H9 (cell line): Measurements from ENCODE around the gene PNRC1. TPM values are rescaled to one million over a fixed set of nuclear protein-coding genes. Genes with fewer than 3 reads are reported as not detected.
"Not testable (repeated sequence)": the region's sequence is repeated elsewhere in the genome, so short reads cannot be mapped to it uniquely, and the experiment has no call there.

Experiments used
- DNase-seq: peaks from one replicate; pipeline ENCODE4 v3.0.0-alpha.2; 2017
- H2AFZ ChIP-seq: one replicate; pipeline ENCODE4 v1.6.1; 2013; ENCODE audit warnings: mild to moderate bottlenecking, low read length, control low read depth, moderate library complexity
- H2AK5ac ChIP-seq: 2 replicates; pipeline ENCODE4 v1.6.1; 2013; ENCODE audit warnings: low read length, control low read depth, mixed read lengths; ENCODE audit not compliant: insufficient read length
- H2BK120ac ChIP-seq: one replicate; pipeline ENCODE4 v1.6.1; 2013; ENCODE audit warnings: low read depth, mild to moderate bottlenecking, low read length, control low read depth, inconsistent platforms; ENCODE audit not compliant: poor library complexity, severe bottlenecking
- H2BK12ac ChIP-seq: 2 replicates; pipeline ENCODE4 v1.6.1; 2013; ENCODE audit warnings: low read length, control low read depth, mixed read lengths, low read depth; ENCODE audit not compliant: insufficient read length
- H2BK15ac ChIP-seq: 2 replicates; pipeline ENCODE4 v1.6.1; 2013; ENCODE audit warnings: low read depth, low read length, control low read depth
- H2BK20ac ChIP-seq: one replicate; pipeline ENCODE4 v1.6.1; 2013; ENCODE audit warnings: low read depth, mild to moderate bottlenecking, low read length, control low read depth, inconsistent platforms; ENCODE audit not compliant: poor library complexity, severe bottlenecking
- H2BK5ac ChIP-seq: 2 replicates; pipeline ENCODE4 v1.6.1; 2013; ENCODE audit warnings: low read length, control low read depth, mixed read lengths; ENCODE audit not compliant: insufficient read length
- H3K14ac ChIP-seq: 2 replicates; pipeline ENCODE4 v1.6.1; 2013; ENCODE audit warnings: low read length, control low read depth; ENCODE audit not compliant: insufficient read depth
- H3K18ac ChIP-seq: 2 replicates; pipeline ENCODE4 v1.6.1; 2013; ENCODE audit warnings: low read depth, mild to moderate bottlenecking, mixed read lengths, low read length, control low read depth; ENCODE audit not compliant: insufficient read length
- H3K23ac ChIP-seq: 2 replicates; pipeline ENCODE4 v1.6.1; 2013; ENCODE audit warnings: low read length, control low read depth, mixed read lengths, low read depth; ENCODE audit not compliant: insufficient read length
- H3K23me2 ChIP-seq: 2 replicates; pipeline ENCODE4 v1.6.1; 2013; ENCODE audit warnings: low read depth, mild to moderate bottlenecking, mixed read lengths, low read length, control low read depth; ENCODE audit not compliant: insufficient read length, poor library complexity, severe bottlenecking
- H3K27ac ChIP-seq: 2 replicates; pipeline ENCODE4 v1.5.1; 2013; ENCODE audit warnings: low read length, control low read depth, mixed read lengths, low read depth; ENCODE audit not compliant: insufficient read length
- H3K27me3 ChIP-seq: 2 replicates; pipeline ENCODE4 v1.6.1; 2013; ENCODE audit warnings: low read length, control low read depth, inconsistent platforms; ENCODE audit not compliant: insufficient read depth
- H3K4ac ChIP-seq: 2 replicates; pipeline ENCODE4 v1.6.1; 2013; ENCODE audit warnings: low read depth, mild to moderate bottlenecking, control low read depth, inconsistent platforms, low read length, moderate library complexity
- H3K4me1 ChIP-seq: 2 replicates; pipeline ENCODE4 v1.6.1; 2013; ENCODE audit warnings: low read length, control low read depth, inconsistent platforms; ENCODE audit not compliant: insufficient read depth
- H3K4me2 ChIP-seq: 2 replicates; pipeline ENCODE4 v1.6.1; 2013; ENCODE audit warnings: low read length, control low read depth, mixed read lengths; ENCODE audit not compliant: insufficient read length, insufficient read depth
- H3K56ac ChIP-seq: 2 replicates; pipeline ENCODE4 v1.6.1; 2013; ENCODE audit warnings: low read depth, mild to moderate bottlenecking, mixed read lengths, low read length, control low read depth; ENCODE audit not compliant: insufficient read length
- H3K79me1 ChIP-seq: 2 replicates; pipeline ENCODE4 v1.6.1; 2013; ENCODE audit warnings: low read depth, mild to moderate bottlenecking, moderate library complexity, low read length, control low read depth, inconsistent platforms; ENCODE audit not compliant: insufficient read depth, poor library complexity, severe bottlenecking
- H3K79me2 ChIP-seq: 2 replicates; pipeline ENCODE4 v1.6.1; 2013; ENCODE audit warnings: low read length, control low read depth, inconsistent platforms; ENCODE audit not compliant: insufficient read depth
- H3K9ac ChIP-seq: 2 replicates; pipeline ENCODE4 v1.6.1; 2013; ENCODE audit warnings: low read length, control low read depth, mixed read lengths; ENCODE audit not compliant: insufficient read length; ENCODE audit errors: extremely low read depth
- H3K9me3 ChIP-seq: one replicate; pipeline ENCODE4 v1.6.1; 2013; ENCODE audit warnings: low read depth, low read length, inconsistent platforms; ENCODE audit not compliant: control insufficient read depth
- H3T11ph ChIP-seq: one replicate; pipeline ENCODE4 v1.6.1; 2013; ENCODE audit warnings: mild to moderate bottlenecking, low read length, control low read depth, inconsistent platforms
- H4K20me1 ChIP-seq: one replicate; pipeline ENCODE4 v1.6.1; 2013; ENCODE audit not compliant: control insufficient read depth, insufficient read length, insufficient read depth
- H4K5ac ChIP-seq: 2 replicates; pipeline ENCODE4 v1.6.1; 2013; ENCODE audit warnings: low read depth, mild to moderate bottlenecking, mixed read lengths, low read length, control low read depth; ENCODE audit not compliant: insufficient read length
- H4K8ac ChIP-seq: replicated peaks from 2 replicates; pipeline ENCODE4 v1.6.1; 2013; ENCODE audit warnings: low read length, control low read depth, mixed read lengths, low read depth; ENCODE audit not compliant: insufficient read length
- H4K91ac ChIP-seq: 2 replicates; pipeline ENCODE4 v1.6.1; 2013; ENCODE audit warnings: low read depth, mild to moderate bottlenecking, moderate library complexity, mixed read lengths, low read length, control low read depth; ENCODE audit not compliant: insufficient read length
- H3K27ac Mint-ChIP-seq, 3 experiments: 2 replicates in 2 of 3; 3 replicates in 1 of 3; pipeline ENCODE4 v1.8.0; 2020 to 2021; ENCODE audit warnings: mixed read lengths in 3 of 3, mild to moderate bottlenecking in 1 of 3, moderate library complexity in 1 of 3
- H3K27me3 Mint-ChIP-seq: 2 replicates; pipeline ENCODE4 v1.8.0; 2021; ENCODE audit warnings: low read depth, mild to moderate bottlenecking, moderate library complexity, mixed read lengths
- H3K36me3 Mint-ChIP-seq, 3 experiments: 2 replicates in 2 of 3; 3 replicates in 1 of 3; pipeline ENCODE4 v1.8.0; 2020 to 2021; ENCODE audit warnings: low read depth in 3 of 3, mixed read lengths in 3 of 3; ENCODE audit not compliant: insufficient read depth in 1 of 3
- H3K4me1 Mint-ChIP-seq, 2 experiments: 2 replicates each; pipeline ENCODE4 v1.8.0; 2020; ENCODE audit warnings: mixed read lengths in 2 of 2
- H3K4me3 Mint-ChIP-seq, 2 experiments: 2 replicates in 1 of 2; 3 replicates in 1 of 2; pipeline ENCODE4 v1.8.0; 2020 to 2021; ENCODE audit warnings: mild to moderate bottlenecking in 2 of 2, mixed read lengths in 2 of 2, moderate library complexity in 1 of 2
- H3K9me3 Mint-ChIP-seq, 2 experiments: 2 replicates in 1 of 2; 3 replicates in 1 of 2; pipeline ENCODE4 v1.8.0; 2020; ENCODE audit warnings: mild to moderate bottlenecking in 2 of 2, mixed read lengths in 2 of 2, moderate library complexity in 1 of 2
- WGBS: extraction: QIAGEN DNeasy Blood & Tissue Kit; methylation state at CpG from one replicate; pipeline ENCODE4 v1.1.7; 2013; ENCODE audit warnings: missing lambda C conversion rate, low lambda C conversion rate, mixed read lengths; ENCODE audit not compliant: insufficient read length; ENCODE audit errors: extremely low coverage; 5-methylcytosine and 5-hydroxymethylcytosine counted together
- total RNA-seq: library from RNA; stranded (reverse); gene quantifications from 2 replicates; pipeline ENCODE4 v1.2.1, GENCODE V29; 2021
- TF ChIP-seq, protein P1 (sequence below): fragments of 200-600 bp; sonication (generic); conservative IDR thresholded peaks from 3 replicates; pipeline ENCODE4 v1.8.0; 2021; ENCODE audit warnings: antibody characterized with exemption, mild to moderate bottlenecking

PNRC1 gene
- total RNA-seq, 1 experiment from 2014 or later: 57.4 TPM

- Histone ChIP-seq H3K23ac (no peak overlapping the region), H2BK12ac (no peak overlapping the region), H2BK15ac (no peak overlapping the region), H3K23me2 (no peaks in the 10 kb centered on the region), H2BK120ac (no peak overlapping the region), H3K4me2 (no peak overlapping the region), H3K4me1 (no peaks in the 10 kb centered on the region), H4K20me1 (no peaks in the 10 kb centered on the region), H3T11ph (no peak overlapping the region), H3K14ac (no peak overlapping the region), H3K9me3 (no peaks in the 10 kb centered on the region), H3K27ac (no peak overlapping the region), H2BK20ac (no peak overlapping the region), H4K91ac (no peak overlapping the region), H3K9ac (no peak overlapping the region), H2AK5ac (no peak overlapping the region), H3K27me3 (no peaks in the 10 kb centered on the region), H2BK5ac (no peak overlapping the region), H3K4ac (no peak overlapping the region), H4K5ac (no peak overlapping the region), H3K18ac (no peak overlapping the region), H2AFZ (no peak overlapping the region), H3K79me1 (no peaks in the 10 kb centered on the region), H3K79me2 (no peaks in the 10 kb centered on the region), H3K56ac (no peak overlapping the region), H4K8ac (no peak overlapping the region)
- peaks cover 5 to 14% (median 9%) of the 10 kb centered on the region in 3 experiments for H3K36me3 Mint-ChIP-seq
- H3K4me3 Mint-ChIP-seq: no peak overlapping the region
- no CpG with 5 or more reads among the region's 1 CpG for WGBS
- peaks cover 18 to 19% of the 10 kb centered on the region in 2 experiments for H3K4me1 Mint-ChIP-seq
- DNase-seq: no peak
- no peaks in the 10 kb centered on the region; the same call in 1 of the 2 replicates for H3K27me3 Mint-ChIP-seq
- TF ChIP-seq, protein P1, sequence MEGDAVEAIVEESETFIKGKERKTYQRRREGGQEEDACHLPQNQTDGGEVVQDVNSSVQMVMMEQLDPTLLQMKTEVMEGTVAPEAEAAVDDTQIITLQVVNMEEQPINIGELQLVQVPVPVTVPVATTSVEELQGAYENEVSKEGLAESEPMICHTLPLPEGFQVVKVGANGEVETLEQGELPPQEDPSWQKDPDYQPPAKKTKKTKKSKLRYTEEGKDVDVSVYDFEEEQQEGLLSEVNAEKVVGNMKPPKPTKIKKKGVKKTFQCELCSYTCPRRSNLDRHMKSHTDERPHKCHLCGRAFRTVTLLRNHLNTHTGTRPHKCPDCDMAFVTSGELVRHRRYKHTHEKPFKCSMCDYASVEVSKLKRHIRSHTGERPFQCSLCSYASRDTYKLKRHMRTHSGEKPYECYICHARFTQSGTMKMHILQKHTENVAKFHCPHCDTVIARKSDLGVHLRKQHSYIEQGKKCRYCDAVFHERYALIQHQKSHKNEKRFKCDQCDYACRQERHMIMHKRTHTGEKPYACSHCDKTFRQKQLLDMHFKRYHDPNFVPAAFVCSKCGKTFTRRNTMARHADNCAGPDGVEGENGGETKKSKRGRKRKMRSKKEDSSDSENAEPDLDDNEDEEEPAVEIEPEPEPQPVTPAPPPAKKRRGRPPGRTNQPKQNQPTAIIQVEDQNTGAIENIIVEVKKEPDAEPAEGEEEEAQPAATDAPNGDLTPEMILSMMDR: no peak
- peaks cover 16 to 18% of the 10 kb centered on the region in 2 experiments for H3K9me3 Mint-ChIP-seq
- H3K27ac Mint-ChIP-seq: no peak overlapping the region
Measured at GRCh38 chr6:89033461-89033860, 47.1 kb upstream of the PNRC1 start.

GRCh38 chr6:89034116-89034515, 46.4 kb upstream of the PNRC1 start:
- H3K4me1 ChIP-seq, H2BK120ac ChIP-seq, H3K9ac ChIP-seq, H2BK12ac ChIP-seq, H2AK5ac ChIP-seq, H3K56ac ChIP-seq, H3K4me2 ChIP-seq, H2BK5ac ChIP-seq, H4K20me1 ChIP-seq, H3K27me3 Mint-ChIP-seq, H2BK15ac ChIP-seq, H3K18ac ChIP-seq, H3K27ac ChIP-seq, H4K8ac ChIP-seq, H3K23ac ChIP-seq, DNase-seq, H3K27ac Mint-ChIP-seq, H3K79me1 ChIP-seq, H3K9me3 ChIP-seq, H4K5ac ChIP-seq, H3K4me3 Mint-ChIP-seq, H3K23me2 ChIP-seq, H3K27me3 ChIP-seq, H4K91ac ChIP-seq, H3T11ph ChIP-seq, H2AFZ ChIP-seq, H3K4ac ChIP-seq, H3K79me2 ChIP-seq, H2BK20ac ChIP-seq, H3K14ac ChIP-seq: not testable (repeated sequence)
- Mint-ChIP-seq H3K4me1 (peaks cover 18 to 19% of the 10 kb centered on the region in 2 experiments), H3K36me3 (peaks cover 9 to 21% (median 9%) of the 10 kb centered on the region in 3 experiments), H3K9me3 (peaks cover 22 to 24% of the 10 kb centered on the region in 2 experiments)
- no CpG with 5 or more reads among the region's 4 CpGs for WGBS
